ENCODE measurements around the gene CTU1. TPM values are rescaled to one million over a fixed set of nuclear protein-coding genes. Genes with fewer than 3 reads are reported as not detected.

The CTU1 gene
- total and polyA plus RNA-seq, 2 experiments from 2014 or later: 9.4 to 13.5 TPM

DNA sequence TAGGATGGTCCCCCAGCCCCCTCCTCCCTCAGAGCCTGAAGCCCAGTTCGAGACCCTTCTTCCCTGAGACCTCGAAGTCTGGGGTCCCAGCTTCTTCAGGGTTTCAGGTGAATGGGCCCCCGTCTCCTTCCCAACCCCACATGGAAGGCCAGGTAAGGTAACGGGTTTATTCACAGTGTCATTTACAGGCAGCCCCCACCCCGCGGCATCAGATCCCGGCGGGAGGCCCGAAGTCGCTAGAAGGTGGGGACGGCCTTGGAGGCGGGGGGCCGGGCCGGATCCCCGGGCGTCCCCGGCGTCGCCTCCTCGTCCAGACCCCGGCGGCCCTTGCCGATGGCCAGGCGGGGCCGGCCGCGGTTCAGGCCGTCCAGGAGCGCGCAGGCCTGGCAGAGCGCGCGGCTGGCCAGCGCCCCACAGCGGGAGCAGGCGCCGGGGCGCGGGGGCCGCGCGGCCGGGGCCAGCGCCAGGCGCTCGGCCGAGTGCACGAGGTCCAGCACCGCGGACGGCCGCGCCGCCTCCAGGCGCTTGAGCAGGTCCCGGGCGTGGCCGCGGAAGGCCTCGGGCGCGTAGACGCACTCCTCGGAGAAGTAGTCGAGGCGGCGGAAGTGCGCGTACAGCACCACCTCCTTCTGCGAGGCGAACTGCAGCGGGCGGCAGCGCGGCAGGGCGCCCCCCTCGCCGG, 9.7 kb downstream of the CTU1 start:
- Histone ChIP-seq H3K4me3 (no peak overlapping the region), H3K27me3 (no peaks in the 10 kb centered on the region), H3K27ac (no peak overlapping the region), H3K4me1 (ENCODE audit: low read depth) (no peaks in the 10 kb centered on the region), H3K9me3 (ENCODE audit: low read depth) (no peaks in the 10 kb centered on the region), H3K36me3 (no peaks in the 10 kb centered on the region)
- peak; percentile 33 to 69 for DNase-seq (ENCODE audit: low read depth in 1 of 2, low spot score in 1 of 2)
- TF ChIP-seq, protein P1, sequence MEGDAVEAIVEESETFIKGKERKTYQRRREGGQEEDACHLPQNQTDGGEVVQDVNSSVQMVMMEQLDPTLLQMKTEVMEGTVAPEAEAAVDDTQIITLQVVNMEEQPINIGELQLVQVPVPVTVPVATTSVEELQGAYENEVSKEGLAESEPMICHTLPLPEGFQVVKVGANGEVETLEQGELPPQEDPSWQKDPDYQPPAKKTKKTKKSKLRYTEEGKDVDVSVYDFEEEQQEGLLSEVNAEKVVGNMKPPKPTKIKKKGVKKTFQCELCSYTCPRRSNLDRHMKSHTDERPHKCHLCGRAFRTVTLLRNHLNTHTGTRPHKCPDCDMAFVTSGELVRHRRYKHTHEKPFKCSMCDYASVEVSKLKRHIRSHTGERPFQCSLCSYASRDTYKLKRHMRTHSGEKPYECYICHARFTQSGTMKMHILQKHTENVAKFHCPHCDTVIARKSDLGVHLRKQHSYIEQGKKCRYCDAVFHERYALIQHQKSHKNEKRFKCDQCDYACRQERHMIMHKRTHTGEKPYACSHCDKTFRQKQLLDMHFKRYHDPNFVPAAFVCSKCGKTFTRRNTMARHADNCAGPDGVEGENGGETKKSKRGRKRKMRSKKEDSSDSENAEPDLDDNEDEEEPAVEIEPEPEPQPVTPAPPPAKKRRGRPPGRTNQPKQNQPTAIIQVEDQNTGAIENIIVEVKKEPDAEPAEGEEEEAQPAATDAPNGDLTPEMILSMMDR (IDR thresholded peaks at IDR 0.05; ENCODE audit: low read depth, low read length): no peak

- H3K4me1 ChIP-seq (ENCODE audit: low read depth): no peaks in the 10 kb centered on the region
- no peak overlapping the region for H3K27ac ChIP-seq
- H3K27me3 ChIP-seq: no peaks in the 10 kb centered on the region
- no peaks in the 10 kb centered on the region for H3K36me3 ChIP-seq
- TF ChIP-seq, protein P1 (IDR thresholded peaks at IDR 0.05; ENCODE audit: low read depth, low read length): no peak
- DNase-seq (ENCODE audit: low read depth in 1 of 2, low spot score in 1 of 2): no peak
- no peak overlapping the region for H3K4me3 ChIP-seq
- H3K9me3 ChIP-seq (ENCODE audit: low read depth): no peaks in the 10 kb centered on the region
Observed at GRCh38 chr19:51097796-51098195, 10.4 kb downstream of the CTU1 start.

GRCh38 chr19:51097166-51097738, 11.0 kb downstream of the CTU1 start:
- TF ChIP-seq, protein P1 (IDR thresholded peaks at IDR 0.05; ENCODE audit: low read depth, low read length): peak; percentile 77
- Histone ChIP-seq H3K36me3 (no peaks in the 10 kb centered on the region), H3K4me1 (ENCODE audit: low read depth) (no peaks in the 10 kb centered on the region), H3K9me3 (ENCODE audit: low read depth) (no peaks in the 10 kb centered on the region), H3K4me3 (no peak overlapping the region), H3K27ac (no peak overlapping the region), H3K27me3 (no peaks in the 10 kb centered on the region)
- peak; percentile 65 to 79 for DNase-seq (ENCODE audit: low read depth in 1 of 2, low spot score in 1 of 2)

DNA sequence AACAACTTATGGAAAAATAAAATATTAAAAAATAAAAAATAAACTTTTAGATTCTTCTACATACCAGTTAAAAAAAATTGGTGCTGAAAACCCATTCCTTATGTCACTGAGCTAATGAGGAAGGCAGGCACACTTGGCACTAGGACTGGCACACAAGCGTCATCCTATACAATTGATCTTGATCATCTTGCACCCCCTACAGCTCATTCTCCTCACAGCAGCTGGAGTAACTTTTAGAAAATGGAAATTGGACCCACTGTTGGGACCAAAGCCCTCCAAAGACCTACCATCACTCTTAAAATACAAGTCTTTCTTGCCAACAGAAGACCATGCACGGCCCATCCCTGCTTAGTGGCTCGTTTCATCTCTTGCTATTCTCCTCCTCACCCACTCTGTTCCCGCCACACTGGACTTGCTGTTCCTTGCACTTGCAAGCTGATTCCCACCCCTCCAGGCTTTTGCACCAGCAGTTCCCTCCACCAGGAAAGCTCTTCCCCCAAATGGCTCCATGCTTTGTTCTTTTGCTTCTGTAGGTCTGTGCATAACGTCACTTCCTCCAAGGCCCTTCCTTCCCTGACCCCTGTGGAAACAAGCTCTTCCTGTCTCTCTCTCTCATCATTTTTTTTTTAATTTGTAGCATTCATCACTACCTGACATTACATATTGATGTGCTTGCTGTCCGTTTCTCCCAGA, 11.6 kb downstream of the CTU1 start:
- Histone ChIP-seq H3K4me1 (ENCODE audit: low read depth) (no peaks in the 10 kb centered on the region), H3K9me3 (ENCODE audit: low read depth) (no peaks in the 10 kb centered on the region), H3K36me3 (no peaks in the 10 kb centered on the region), H3K4me3 (no peak overlapping the region), H3K27me3 (no peaks in the 10 kb centered on the region), H3K27ac (no peak overlapping the region)
- no peak for DNase-seq (ENCODE audit: low read depth in 1 of 2, low spot score in 1 of 2)
- TF ChIP-seq, protein P1 (IDR thresholded peaks at IDR 0.05; ENCODE audit: low read depth, low read length): peak; percentile 39

DNA sequence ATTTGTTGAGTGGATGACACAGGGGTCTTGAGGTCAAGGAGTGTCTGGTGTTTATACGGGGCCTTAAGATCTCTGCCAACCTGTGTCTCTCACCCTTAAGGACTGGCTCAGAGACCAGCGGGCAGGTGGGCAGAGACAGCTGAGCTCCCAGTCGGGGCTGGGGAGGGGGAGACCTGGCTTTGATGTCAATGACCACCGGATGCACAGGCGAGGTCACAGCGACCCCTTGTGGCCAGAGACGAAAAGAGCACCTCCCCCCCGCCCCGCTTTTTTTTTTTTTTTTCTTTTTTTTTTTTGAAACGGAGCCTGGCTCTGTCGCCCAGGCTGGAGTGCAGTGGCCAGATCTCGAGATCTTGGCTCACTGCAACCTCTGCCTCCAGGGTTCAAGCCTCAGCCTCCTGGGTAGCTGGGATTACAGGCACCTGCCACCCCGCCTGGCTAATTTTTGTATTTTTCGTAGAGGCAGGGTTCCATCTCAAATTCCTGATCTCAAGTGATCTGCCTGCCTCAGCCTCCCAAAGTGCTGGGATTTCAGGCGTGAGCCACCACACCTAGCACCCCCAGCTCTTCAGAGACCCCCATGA, 13.4 kb downstream of the CTU1 start:
- H3K36me3 ChIP-seq: no peaks in the 10 kb centered on the region
- H3K9me3 ChIP-seq (ENCODE audit: low read depth): no peaks in the 10 kb centered on the region
- no peak overlapping the region for H3K27ac ChIP-seq
- H3K4me3 ChIP-seq: no peak overlapping the region
- DNase-seq (ENCODE audit: low read depth in 1 of 2, low spot score in 1 of 2): peak; percentile 25 to 68
- no peaks in the 10 kb centered on the region for H3K4me1 ChIP-seq (ENCODE audit: low read depth)
- no peaks in the 10 kb centered on the region for H3K27me3 ChIP-seq
- TF ChIP-seq, protein P1 (IDR thresholded peaks at IDR 0.05; ENCODE audit: low read depth, low read length): peak; percentile 67
